ENCODE measurements around the gene DGKB. TPM values are rescaled to one million over a fixed set of nuclear protein-coding genes. Genes with fewer than 3 reads are reported as not detected.

Gene DGKB
- polyA plus RNA-seq, 1 of the 3 experiments (the other 2 are of a cell fraction): 2.1 TPM

GRCh38 chr7:14738086-14738485, 164.5 kb downstream of the DGKB start:
- Histone ChIP-seq H3K27me3 (ENCODE audit: insufficient read depth) (no peaks in the 10 kb centered on the region), H3K4me2 (no peak overlapping the region), H3K27ac (ENCODE audit: low read depth in 2 of 2, low read length in 1 of 2) (no peak overlapping the region), H4K20me1 (ENCODE audit: insufficient read depth) (no peaks in the 10 kb centered on the region), H2AFZ (ENCODE audit: low read depth) (no peak overlapping the region), H3F3A (replicated peaks; ENCODE audit: insufficient read depth) (peaks cover 4% of the 10 kb centered on the region), H3K79me2 (ENCODE audit: insufficient read depth) (no peaks in the 10 kb centered on the region), H3K4me3 (ENCODE audit: low read depth in 2 of 2, low read length in 1 of 2) (no peak overlapping the region), H3K9ac (no peak overlapping the region), H3K9me3 (peaks cover 11% of the 10 kb centered on the region), H3K9me2 (no peaks in the 10 kb centered on the region), H3K4me1 (ENCODE audit: control insufficient read depth in 1 of 2, insufficient read depth in 2 of 2, low read depth in 1 of 2, low read length in 1 of 2) (no peaks in the 10 kb centered on the region), H3K36me3 (replicated peaks in 1 of 2; ENCODE audit: control insufficient read depth in 1 of 2, insufficient read depth in 2 of 2, low read length in 1 of 2) (peaks cover 0 to 13% of the 10 kb centered on the region in 2 experiments)
- no peak for DNase-seq
- POLR2A ChIA-PET: no interaction called here
- WGBS (ENCODE audit: low lambda C conversion rate): 0% methylated on average over 1 of the region's 1 CpG
- CTCF ChIA-PET: interaction anchor here (1.4 kb wide), 1 partner anchor 18 kb away, joined by 3 read pairs; no protein-coding TSS in a partner anchor
- TF ChIP-seq, protein P1, sequence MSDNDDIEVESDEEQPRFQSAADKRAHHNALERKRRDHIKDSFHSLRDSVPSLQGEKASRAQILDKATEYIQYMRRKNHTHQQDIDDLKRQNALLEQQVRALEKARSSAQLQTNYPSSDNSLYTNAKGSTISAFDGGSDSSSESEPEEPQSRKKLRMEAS (IDR thresholded peaks at IDR 0.05; ENCODE audit: low read depth): no peak
- TF ChIP-seq, protein P2, sequence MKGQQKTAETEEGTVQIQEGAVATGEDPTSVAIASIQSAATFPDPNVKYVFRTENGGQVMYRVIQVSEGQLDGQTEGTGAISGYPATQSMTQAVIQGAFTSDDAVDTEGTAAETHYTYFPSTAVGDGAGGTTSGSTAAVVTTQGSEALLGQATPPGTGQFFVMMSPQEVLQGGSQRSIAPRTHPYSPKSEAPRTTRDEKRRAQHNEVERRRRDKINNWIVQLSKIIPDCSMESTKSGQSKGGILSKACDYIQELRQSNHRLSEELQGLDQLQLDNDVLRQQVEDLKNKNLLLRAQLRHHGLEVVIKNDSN (IDR thresholded peaks at IDR 0.05; ENCODE audit: borderline replicate concordance, low read depth): no peak
- no peak for TF ChIP-seq POLR2AphosphoS5 (IDR thresholded peaks at IDR 0.05; ENCODE audit: low read depth, low read length)
- TF ChIP-seq FOXJ3 (CRISPR knock-in tag; IDR thresholded peaks at IDR 0.05): no peak
- no peak for TF ChIP-seq GATA2 (CRISPR knock-in tag; IDR thresholded peaks at IDR 0.05)
- no peak for TF ChIP-seq MXI1 (IDR thresholded peaks at IDR 0.05; ENCODE audit: low read depth, low read length)
- no peak for TF ChIP-seq RFX5 (IDR thresholded peaks at IDR 0.05; ENCODE audit: low read length)
- no peak for TF ChIP-seq FOSL2 (IDR thresholded peaks at IDR 0.05; ENCODE audit: borderline replicate concordance, low read depth)
- no peak for TF ChIP-seq MEF2A (IDR thresholded peaks at IDR 0.05; ENCODE audit: borderline replicate concordance, low read depth)
- TF ChIP-seq, protein P3, sequence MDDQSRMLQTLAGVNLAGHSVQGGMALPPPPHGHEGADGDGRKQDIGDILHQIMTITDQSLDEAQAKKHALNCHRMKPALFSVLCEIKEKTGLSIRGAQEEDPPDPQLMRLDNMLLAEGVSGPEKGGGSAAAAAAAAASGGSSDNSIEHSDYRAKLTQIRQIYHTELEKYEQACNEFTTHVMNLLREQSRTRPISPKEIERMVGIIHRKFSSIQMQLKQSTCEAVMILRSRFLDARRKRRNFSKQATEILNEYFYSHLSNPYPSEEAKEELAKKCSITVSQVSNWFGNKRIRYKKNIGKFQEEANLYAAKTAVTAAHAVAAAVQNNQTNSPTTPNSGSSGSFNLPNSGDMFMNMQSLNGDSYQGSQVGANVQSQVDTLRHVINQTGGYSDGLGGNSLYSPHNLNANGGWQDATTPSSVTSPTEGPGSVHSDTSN (IDR thresholded peaks at IDR 0.05): no peak
- TF ChIP-seq RCOR1 (IDR thresholded peaks at IDR 0.05; ENCODE audit: low read length): no peak
- no peak for TF ChIP-seq NFIC (IDR thresholded peaks at IDR 0.05; ENCODE audit: borderline replicate concordance)
- no peak for TF ChIP-seq ZBTB33 (IDR thresholded peaks at IDR 0.05; ENCODE audit: borderline replicate concordance, low read depth)
- TF ChIP-seq TAF1 (IDR thresholded peaks at IDR 0.05; ENCODE audit: borderline replicate concordance, low read depth, low read length): no peak
- TF ChIP-seq SIN3A (IDR thresholded peaks at IDR 0.05; ENCODE audit: borderline replicate concordance, low read depth, low read length): no peak
- TF ChIP-seq TEAD4 (IDR thresholded peaks at IDR 0.05; ENCODE audit: borderline replicate concordance, insufficient read depth): no peak
- TF ChIP-seq GABPA (IDR thresholded peaks at IDR 0.05; ENCODE audit: low read depth): no peak
- TF ChIP-seq, protein P4, sequence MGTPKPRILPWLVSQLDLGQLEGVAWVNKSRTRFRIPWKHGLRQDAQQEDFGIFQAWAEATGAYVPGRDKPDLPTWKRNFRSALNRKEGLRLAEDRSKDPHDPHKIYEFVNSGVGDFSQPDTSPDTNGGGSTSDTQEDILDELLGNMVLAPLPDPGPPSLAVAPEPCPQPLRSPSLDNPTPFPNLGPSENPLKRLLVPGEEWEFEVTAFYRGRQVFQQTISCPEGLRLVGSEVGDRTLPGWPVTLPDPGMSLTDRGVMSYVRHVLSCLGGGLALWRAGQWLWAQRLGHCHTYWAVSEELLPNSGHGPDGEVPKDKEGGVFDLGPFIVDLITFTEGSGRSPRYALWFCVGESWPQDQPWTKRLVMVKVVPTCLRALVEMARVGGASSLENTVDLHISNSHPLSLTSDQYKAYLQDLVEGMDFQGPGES (IDR thresholded peaks at IDR 0.05; ENCODE audit: low read depth, low read length): no peak
- TF ChIP-seq REST (IDR thresholded peaks at IDR 0.05; ENCODE audit: low read depth, low read length): no peak

All from SK-N-SH (cell line).